Nephron progenitor cell (in vitro differentiated cells): ENCODE results near the gene ZC3H13.
A peak's percentile ranks its signal among the peaks of the same experiment; 100 is the strongest.

ENCODE experiments used
- DNase-seq: peaks from one replicate; pipeline ENCODE4 v3.0.0; 2021
- H3K27ac Mint-ChIP-seq: 2 replicates; pipeline ENCODE4 v1.8.0; 2021; ENCODE audit warnings: mild to moderate bottlenecking, moderate library complexity, mixed read lengths
- H3K27me3 Mint-ChIP-seq: 2 replicates; pipeline ENCODE4 v1.8.0; 2021; ENCODE audit warnings: mild to moderate bottlenecking, low read depth, mixed read lengths; ENCODE audit not compliant: poor library complexity
- H3K36me3 Mint-ChIP-seq: 2 replicates; pipeline ENCODE4 v1.8.0; 2021; ENCODE audit warnings: low read depth, mixed read lengths
- H3K4me1 Mint-ChIP-seq: 2 replicates; pipeline ENCODE4 v1.8.0; 2021; ENCODE audit warnings: mixed read lengths
- H3K4me3 Mint-ChIP-seq: 2 replicates; pipeline ENCODE4 v1.8.0; 2021; ENCODE audit warnings: mild to moderate bottlenecking, moderate library complexity, mixed read lengths
- H3K9me3 Mint-ChIP-seq: 2 replicates; pipeline ENCODE4 v1.8.0; 2021; ENCODE audit warnings: mild to moderate bottlenecking, moderate library complexity, mixed read lengths
- CTCF ChIP-seq: fragments of 200-600 bp; sonication (generic); IDR thresholded peaks from 2 replicates; pipeline ENCODE4 v1.5.0; 2021; ENCODE audit warnings: antibody characterized with exemption

The ZC3H13 gene

GRCh38 chr13:46016216-46016615 is 36.3 kb downstream of the ZC3H13 start:
- H3K36me3 Mint-ChIP-seq, result peaks cover 25% of the 10 kb centered on the region
- TF ChIP-seq CTCF, result no peak
- no peaks in the 10 kb centered on the region for H3K27me3 Mint-ChIP-seq
- H3K27ac Mint-ChIP-seq, result no peak overlapping the region
- no peaks in the 10 kb centered on the region for H3K9me3 Mint-ChIP-seq
- DNase-seq, result no peak
- no peaks in the 10 kb centered on the region for H3K4me1 Mint-ChIP-seq
- no peak overlapping the region for H3K4me3 Mint-ChIP-seq

GRCh38 chr13:46015366-46015765 is 37.2 kb downstream of the ZC3H13 start:
- Mint-ChIP-seq H3K9me3 (no peaks in the 10 kb centered on the region), H3K4me1 (no peaks in the 10 kb centered on the region), H3K27me3 (no peaks in the 10 kb centered on the region), H3K36me3 (peaks cover 26% of the 10 kb centered on the region), H3K27ac (no peak overlapping the region), H3K4me3 (no peak overlapping the region)
- DNase-seq, result no peak
- no peak for TF ChIP-seq CTCF

- no peak for TF ChIP-seq CTCF
- no peak for DNase-seq
- no peaks in the 10 kb centered on the region for H3K4me1 Mint-ChIP-seq
- H3K27me3 Mint-ChIP-seq, result no peaks in the 10 kb centered on the region
- H3K9me3 Mint-ChIP-seq, result no peaks in the 10 kb centered on the region
- H3K4me3 Mint-ChIP-seq, result no peak overlapping the region
- peaks cover 33% of the 10 kb centered on the region for H3K36me3 Mint-ChIP-seq
- H3K27ac Mint-ChIP-seq, result no peak overlapping the region
Observed at GRCh38 chr13:46012404-46012803, 40.1 kb downstream of the ZC3H13 start.

GRCh38 chr13:46010148-46010547 is 42.4 kb downstream of the ZC3H13 start:
- Mint-ChIP-seq H3K27me3 (no peaks in the 10 kb centered on the region), H3K27ac (no peak overlapping the region), H3K9me3 (no peaks in the 10 kb centered on the region), H3K4me1 (no peaks in the 10 kb centered on the region), H3K4me3 (no peak overlapping the region), H3K36me3 (peaks cover 43% of the 10 kb centered on the region)
- TF ChIP-seq CTCF, result peak; percentile 41
- DNase-seq, result no peak

GRCh38 chr13:46008631-46009030 is 43.9 kb downstream of the ZC3H13 start:
- TF ChIP-seq CTCF, result no peak
- Mint-ChIP-seq H3K4me1 (no peaks in the 10 kb centered on the region), H3K27me3 (no peaks in the 10 kb centered on the region), H3K4me3 (no peak overlapping the region), H3K27ac (no peak overlapping the region), H3K36me3 (peaks cover 50% of the 10 kb centered on the region), H3K9me3 (no peaks in the 10 kb centered on the region)
- no peak for DNase-seq

GRCh38 chr13:46006688-46007452 is 45.7 kb downstream of the ZC3H13 start:
- H3K27ac Mint-ChIP-seq, result no peak overlapping the region
- TF ChIP-seq CTCF, result no peak
- H3K4me1 Mint-ChIP-seq, result no peaks in the 10 kb centered on the region
- H3K27me3 Mint-ChIP-seq, result no peaks in the 10 kb centered on the region
- peaks cover 68% of the 10 kb centered on the region for H3K36me3 Mint-ChIP-seq
- H3K4me3 Mint-ChIP-seq, result no peak overlapping the region
- no peaks in the 10 kb centered on the region for H3K9me3 Mint-ChIP-seq
- DNase-seq, result no peak
